NCI-H2196 treated with DMSO at 0.1 percent for 48 hours (cell line): ENCODE data around the gene PEMT.

ENCODE experiments used
- DNase-seq: peaks from one replicate; lab custom pipeline; 2025; ENCODE audit not compliant: unreplicated experiment; lab: John Stamatoyannopoulos, UW

The PEMT gene

DNA sequence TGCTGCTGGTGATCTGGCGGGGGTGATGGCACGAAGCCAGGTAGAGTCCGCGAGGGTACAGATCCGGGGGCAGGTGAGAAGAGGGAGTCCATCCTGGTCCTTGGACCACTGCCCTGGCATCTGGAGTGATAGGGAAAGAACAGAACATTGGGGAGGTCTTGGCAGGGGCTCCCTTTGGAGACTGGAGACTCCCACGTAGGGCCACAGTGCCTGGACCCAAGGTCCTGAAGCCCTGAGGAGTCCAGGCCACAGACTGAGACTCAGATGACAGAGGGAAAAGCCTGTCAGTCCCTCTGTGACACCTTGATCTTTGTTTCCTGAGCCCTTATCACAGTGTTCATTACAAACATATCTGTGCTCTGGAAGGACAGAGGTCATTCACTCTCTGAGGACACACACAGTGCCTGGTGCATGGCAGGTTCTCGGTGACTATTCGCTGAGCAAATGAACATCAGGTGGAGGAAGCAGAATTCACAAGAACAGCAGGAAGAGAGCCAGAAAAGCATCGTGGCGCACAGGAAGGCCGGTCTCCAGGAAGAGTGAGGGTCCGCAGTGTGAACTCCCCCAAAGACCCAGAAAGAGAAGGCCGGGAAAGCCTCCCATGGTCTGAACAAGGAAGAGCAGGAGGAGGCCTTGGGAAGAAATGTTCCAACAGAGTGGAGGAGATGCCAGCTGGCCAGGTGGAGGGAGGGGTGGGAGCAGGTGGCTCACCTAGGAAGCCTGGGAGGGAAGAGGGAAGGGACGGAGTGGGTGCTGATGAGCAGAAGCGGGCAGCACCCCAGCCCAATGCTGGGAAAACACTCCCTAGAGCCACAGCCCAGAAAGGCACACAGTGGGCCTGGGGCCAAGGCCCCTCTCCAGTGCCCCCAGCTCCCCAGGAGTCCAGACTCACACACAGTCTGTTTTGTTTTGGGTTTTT is 20.5 kb downstream of the PEMT start:
- no peak for DNase-seq

DNA sequence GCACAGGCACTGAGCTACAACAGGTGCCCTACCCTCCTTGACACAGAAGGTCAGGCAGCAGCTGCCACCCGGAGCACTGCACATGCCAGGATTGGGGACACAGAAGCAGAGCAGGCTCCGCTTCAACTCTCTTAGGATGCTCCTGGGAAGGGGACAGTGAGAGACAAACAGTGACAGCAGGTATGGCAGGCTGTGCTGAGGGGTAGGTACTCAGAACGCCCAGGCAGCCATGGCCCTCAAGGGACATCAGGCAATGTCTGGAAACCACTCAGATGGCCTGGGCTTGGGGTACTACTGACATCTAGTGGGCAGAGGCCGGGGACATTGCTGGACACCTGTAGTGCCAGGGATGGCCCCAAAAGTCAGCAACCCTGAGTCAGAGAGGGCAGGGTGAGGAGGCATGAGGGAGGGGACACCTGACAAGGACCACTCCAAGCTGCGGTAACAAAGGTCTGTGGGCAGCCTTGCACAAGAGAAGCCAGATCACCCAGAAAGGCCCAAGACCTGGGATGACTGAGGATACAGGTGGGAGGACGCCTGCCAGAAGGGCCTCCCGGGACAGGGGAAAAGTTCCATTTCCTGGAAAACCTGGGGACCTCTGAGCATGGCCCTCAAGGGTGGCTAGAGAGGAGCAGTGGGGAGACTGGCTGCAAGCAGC is 21.2 kb downstream of the PEMT start:
- DNase-seq: no peak

DNA sequence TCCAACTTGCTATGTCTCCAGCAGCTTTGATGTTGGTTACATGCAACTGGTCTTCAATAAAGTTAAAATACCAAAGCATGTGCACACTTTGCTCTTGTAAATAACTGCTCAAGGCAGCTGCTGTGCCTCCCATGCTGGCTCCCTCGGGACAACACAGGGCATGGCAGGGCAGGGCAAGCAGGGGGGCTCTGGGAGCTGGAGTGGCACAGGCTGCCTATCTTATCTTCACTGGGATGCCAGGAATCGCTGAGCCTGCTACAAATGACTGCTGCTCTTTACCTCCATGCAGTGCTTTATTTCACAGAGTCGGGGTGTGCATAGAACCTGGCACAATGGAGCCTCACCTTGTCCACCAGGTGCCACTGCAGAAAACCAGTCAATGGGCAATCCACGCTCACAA is 21.8 kb downstream of the PEMT start:
- no peak for DNase-seq

DNA sequence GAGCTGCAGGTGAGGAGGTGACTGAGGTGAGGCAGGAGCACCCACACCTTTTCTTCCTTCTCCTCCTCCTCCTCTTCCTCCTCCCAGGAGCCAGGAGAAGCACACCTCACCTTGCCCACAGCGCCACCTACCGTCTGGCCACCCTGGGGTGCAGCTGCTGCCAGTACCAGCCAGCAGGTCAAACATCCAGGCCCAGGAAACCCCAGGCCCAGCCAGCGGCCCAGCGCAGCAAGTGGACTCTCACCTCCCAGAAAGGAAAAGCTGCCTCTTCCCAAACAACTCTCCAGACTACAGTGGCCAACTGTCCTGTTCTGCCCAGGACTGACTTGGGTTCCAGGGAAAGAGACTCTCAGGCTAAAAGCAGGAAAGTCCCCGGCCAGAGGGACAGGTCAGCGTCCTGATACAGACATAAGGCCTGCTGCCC is 22.7 kb downstream of the PEMT start:
- no peak for DNase-seq

DNA sequence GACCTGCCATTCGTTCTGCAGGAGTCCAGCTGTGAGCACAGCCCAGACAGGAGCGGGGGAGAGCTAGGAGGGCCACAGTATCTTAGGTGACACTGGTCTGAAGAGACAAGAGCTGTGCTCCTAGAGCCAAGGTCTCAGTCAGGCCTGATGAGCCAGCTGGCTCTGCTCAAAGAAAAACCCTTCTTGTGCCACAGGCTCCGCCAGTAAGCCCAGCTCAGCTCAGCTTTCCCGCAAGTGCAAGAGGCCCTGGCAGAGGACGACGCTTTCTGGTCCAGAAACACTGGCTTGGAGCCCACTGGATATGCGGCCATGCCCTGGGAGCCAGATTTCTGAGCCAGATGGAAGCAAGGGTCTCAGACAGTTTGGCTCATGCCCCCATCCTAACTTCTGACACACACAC is 23.9 kb downstream of the PEMT start:
- DNase-seq: peak; percentile 53

DNA sequence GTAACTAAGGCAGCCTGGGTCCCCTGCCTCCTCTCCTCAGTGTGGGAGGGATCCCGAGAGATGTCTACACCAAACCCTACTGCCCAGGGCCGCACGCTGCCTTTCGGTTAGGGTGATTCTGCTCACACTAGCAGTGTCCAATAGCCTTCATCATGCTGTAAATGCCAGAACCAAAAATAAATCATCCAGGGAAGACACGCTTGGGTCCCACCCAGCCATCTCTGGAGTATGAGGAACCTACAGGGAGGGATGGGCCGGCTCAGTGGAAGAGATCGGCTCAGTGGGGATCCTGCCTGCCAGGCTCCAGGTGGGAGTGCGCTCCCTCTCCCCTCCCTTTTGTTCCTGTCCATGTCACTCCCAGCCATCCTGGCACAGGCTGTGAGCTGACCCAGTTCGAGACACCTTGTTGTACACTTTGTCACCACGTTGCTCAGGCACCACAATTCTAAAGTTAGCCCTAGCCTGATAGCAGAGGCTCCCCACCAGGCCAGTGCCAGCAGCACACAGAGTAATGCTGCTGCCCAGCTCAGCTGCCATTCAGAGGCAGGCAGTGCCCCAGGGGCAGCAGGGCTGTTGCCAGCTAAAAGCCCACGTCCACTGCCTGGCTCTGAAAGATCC is 24.5 kb downstream of the PEMT start:
- DNase-seq: no peak

DNA sequence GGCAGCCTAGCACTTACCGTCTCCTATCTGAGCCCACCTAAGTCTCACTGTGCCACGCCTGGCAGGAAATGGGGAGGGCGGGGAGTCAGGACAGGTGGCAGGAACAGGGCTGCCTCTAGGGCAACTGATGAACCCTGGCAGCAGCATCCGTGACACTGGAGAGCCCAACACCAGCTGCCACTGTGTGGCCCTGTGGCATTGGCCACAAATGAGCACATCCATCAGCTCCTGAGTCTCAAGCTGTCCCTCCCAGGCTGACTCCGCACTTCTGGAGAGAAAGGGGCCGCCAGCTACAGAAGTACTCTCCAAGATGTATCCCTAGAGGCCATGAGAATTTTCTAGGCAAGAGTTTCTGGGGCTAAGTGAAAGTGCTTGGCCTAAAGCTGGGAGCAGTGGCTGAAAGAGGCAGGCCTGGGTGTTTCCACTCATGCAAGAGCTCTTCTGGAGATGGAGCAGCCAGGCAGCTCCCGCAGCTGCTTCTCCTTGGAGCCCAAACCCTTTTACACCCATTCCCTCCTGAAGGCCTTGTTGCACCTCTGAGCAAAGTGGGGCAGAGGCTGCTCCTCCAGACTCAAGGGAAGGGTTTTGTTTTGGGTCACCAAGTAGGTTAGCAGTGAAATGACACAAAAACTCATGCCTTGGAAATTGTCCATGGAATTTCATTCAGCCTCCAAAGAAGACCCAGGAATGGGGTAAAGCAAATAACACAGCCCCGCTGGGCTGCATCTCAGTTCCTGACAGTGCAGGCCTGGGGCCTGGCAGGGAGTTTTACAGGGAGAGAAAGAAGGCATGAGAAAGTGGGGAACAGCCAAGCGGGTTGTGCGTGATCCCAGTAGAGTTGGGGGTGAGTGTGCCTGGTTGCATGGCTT is 25.8 kb downstream of the PEMT start:
- DNase-seq: no peak

DNA sequence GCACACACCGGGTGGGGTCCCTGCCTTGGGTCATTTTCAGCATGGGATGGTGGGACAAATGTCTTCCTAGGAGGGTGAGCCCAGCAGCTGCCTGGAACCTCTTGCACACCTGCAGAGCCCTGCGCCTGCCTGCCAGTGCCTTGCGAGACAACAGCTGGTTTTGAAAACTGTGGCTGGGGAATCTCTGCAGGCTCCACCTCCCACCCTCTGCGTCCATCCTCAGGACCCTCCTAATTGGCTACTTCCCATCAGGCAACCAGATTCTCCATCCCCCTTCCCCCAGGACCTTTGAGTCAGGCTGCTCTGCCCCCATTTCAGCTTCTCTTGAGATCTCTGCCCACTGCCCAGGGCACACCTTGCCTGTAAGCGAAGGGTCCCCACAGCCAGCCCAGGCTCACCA is 26.6 kb downstream of the PEMT start:
- DNase-seq: no peak

DNA sequence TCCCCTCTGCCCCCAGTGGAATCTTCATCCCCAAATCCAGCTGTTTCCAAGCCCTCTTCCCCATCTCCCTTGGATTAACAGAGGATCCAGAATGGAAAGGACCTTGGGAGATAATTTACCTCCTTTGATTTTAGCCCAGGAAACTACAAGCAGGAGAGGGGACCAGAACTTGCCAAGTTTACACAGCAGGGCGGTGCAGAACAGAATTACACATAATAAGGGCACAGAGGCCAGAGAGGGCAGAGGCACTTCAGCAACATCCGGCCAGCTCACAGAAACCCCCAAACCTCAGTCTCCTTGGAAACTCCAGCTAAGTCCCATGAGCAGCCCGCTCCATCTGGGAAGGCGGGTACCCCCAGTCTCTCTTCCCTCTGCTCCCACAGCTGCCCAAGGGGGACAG is 27.2 kb downstream of the PEMT start:
- DNase-seq: no peak

DNA sequence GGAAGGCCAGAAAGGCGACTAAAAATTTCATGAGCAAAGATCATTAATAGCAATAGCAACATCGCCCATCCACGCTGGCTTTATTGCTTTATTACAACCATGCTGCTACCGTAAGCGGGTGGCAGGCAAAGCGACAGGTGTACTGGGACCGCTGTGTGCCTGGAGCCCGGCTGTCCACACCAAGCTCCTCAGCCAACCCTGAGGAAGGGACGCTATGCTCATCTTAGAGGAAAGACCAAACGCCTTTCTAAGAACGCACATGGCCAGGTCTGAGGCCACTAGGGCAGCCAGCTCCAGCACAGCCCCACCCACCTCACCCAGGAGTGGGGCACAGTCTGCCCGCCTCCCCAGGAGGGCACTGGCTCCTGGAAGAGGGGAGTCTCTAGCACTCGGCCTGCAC is 28.0 kb downstream of the PEMT start:
- DNase-seq: no peak

DNA sequence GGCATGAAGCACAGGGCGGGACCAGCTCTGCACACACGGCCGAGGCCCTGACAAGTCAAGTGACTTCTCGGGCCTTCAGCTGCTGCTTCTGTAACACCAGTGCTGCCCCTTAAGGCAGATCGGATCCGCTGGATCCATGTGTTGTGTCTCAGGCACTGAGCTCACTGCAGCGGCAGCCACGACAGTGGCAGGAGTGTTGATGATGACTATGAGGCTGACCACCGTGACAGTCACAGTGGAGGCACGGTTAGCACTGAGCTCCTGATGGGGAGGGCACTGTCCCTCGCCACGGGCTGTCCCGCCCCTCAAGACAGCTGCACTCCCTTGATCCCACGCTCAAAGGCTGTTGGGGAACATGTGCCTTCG is 29.4 kb downstream of the PEMT start:
- DNase-seq: no peak

DNA sequence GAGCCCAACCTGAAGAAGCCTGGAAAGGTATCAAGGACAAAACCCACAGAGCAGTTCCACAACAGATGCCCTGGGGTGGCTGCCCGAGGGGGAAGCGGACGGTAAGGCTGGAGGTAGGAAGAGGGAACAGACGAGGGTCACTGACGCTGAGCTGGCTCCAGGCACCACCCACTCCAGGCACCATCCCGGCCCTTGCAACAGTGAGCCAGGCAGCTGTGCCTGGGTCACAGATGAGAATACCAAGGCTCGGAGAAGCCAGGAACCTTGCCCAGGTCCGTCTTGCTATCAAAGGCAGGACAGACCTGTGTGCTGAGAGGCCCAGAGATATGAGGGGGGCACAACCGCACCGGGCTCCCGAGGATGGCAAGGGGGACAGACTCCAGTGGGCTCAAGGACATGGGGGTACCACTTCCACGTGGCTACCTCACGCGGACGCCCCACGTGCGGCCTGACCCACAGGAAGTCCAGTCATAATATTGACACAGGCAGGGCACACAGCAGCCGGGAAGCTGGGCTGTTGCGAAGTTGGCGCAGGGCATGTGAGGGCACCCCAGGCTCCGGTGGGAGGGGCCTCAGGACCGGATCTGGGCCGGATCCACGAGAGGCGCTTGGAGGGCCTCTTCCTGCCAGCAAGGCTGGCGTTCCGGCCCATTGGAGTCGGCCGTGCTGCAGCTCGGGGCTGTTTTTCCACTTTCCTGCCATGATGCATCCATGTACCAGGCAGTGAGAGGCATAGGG is 29.9 kb downstream of the PEMT start:
- DNase-seq: peak; percentile 30

DNA sequence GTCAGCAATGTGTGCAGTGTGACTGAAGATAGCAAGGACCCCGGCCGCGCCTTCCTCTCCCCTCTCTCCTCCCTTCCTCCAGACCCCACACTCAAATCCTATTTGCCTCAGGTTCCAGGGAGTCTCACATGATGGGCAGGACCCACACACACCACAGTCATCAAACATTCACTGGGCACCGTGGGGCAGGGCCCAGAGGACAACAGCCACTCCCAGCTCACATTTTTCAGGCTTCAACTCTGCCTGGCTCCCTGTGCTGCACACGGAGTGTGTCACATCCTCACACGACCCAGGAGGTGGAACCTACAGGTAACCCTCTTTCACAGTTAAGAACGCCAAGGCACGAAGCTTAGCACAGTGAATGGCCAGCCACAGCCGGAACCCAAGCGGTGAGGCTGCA is 30.5 kb downstream of the PEMT start:
- DNase-seq: no peak

DNA sequence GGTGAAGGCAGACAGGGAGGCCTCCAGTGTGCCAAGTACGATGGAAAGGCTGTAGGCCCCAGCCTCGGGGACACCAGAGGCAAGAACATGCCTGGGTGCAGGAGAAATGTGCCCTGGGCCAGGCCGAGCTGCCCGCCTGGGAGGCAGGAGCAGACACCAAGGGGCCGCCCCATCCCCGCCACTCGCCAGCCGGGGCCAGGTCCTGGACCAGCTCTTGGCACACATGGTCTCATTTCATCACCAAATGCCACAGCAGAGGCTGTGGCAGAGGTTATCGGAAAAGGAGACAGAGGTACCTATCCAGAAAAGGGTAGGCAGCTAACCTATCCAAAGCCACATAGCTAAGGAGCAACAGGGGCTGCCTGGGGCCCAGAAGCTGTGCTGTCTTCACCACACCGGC is 31.3 kb downstream of the PEMT start:
- DNase-seq: no peak

DNA sequence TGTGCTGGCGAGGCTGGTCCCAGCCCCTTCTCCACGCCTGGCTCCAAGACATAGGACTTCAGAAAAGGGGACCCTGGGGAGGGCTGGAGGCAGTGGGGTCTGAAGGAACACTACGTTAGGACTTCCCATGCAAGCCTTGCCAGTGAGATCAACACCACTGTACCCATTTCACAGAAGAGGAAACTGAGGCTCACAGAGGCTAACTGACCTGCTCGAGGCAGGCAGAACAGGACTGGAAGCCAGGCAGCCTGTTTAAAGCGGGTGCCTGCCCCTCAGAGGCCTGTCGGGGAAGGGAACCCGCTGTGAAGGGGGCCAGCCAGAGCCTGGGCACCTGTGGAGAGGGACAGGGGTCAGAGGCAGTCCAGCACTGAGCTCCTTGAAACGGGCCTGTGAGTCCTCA is 32.3 kb downstream of the PEMT start:
- no peak for DNase-seq

DNA sequence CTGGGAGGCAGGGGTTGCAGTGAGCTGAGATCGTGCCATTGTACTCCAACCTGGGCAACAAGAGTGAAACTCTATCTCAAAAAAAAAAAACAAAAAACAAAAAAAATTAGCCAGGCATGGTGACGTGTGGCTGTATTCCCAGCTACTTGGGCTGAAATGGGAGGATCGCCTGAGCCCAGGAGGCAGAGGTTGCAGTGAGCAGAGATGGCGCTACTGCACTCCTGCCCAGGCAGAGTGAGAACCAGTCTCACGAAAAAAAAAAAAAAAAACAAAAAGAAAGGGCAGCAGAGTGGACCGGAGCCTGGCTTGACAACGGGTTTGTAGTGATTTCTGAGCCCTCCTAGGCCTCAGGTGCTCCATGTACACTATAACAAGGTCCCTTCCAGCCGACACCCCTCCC is 33.1 kb downstream of the PEMT start:
- no peak for DNase-seq

DNA sequence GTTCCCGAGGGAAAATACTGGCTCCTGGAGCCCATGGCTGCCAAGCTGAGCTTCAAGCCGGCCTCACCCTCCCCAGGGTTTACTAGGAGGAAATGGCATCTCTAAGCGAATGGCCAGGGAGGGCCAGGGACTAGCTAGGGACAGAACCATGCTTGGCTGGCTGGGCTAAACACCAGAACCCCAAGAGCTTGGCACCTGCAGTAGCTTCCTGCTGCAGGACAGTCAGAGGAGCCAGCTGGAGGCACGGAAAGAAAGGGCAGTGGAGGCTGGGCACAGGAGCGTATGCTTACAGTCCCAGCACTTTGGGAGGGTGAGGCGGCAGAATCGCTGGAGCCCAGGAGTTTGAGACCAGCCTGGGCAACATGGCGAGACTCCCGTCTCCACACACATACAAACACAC is 33.7 kb downstream of the PEMT start:
- DNase-seq: no peak

DNA sequence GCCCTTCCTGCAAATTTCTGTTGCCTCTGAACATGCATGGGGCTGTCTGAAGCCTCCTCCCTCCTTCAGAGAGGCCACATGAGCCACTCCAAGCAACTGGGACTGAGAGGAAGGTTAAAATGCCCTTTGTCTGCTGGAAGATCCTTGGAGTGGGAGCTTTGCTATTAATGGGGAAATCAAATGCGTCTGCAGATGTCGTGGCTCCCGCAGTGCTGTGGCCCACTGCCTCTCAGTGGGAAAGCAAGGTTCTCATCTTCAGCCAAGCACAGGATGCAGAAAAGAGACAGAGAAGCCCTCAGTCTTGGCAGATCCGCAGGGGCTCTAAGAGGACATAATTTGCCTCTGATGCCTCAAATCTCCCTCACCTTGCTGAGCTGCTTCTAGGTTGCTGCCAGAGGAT is 34.8 kb downstream of the PEMT start:
- DNase-seq: no peak

DNA sequence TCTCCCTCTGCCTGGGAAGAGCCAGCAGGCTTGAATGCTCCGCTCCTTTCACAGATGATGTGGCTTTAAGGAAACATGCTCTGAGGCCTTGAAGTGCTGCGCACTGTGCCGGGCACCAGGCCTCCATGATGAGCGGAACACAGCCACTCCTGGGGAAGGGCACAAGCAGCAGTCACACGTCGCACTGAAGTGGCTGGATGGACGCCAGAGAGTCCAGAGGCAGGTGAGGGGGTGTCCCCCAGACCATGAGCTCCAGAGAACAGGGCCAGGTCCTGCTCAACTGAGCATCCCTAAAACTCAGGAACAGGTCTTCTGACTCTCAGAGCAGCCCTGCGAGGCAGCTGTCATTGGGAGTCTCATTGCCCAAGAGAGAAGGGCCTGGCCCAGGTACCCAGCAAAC is 35.6 kb downstream of the PEMT start:
- DNase-seq: no peak

DNA sequence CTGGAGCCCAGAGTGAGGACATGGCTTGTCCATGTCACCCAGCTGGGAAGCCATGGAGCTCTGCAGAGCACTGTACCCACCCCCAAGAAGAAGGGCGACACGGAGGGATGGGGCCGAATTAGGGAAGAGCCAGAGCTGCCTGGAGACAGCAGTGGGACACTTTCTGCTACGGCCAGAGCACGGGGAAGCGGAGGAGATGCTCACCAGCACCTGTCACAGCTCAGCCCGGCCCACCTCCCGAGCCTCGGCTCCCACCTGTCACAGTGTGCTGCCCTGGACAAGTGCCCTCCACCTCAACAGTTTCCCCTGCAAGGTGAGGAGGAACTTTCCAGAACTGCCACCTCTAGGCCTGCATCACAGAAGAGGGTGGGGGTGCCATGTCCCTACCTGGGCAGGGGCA is 36.4 kb downstream of the PEMT start:
- DNase-seq: no peak

DNA sequence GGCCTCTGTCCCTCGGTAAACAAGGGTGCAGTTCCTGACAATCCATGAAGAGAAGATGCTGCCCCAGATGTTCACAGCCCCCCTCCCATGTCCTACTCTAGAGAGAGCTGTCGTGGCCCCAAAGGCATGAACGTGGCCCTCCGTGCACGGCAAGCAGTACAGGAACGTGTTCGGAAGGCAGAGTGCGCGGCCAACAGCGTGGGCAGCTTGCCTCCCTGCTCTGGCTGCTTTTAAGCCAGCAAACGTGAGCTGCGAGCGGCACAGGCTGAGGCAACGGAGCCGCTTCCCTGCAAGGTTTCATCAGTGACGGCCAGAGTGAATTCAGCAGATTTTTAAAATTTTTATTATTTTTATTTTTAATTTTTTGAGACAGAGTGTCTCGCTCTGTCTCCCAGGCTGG is 37.2 kb downstream of the PEMT start:
- no peak for DNase-seq
